ENCODE data around the gene PLIN1. TPM values are rescaled to one million over a fixed set of nuclear protein-coding genes. Genes with fewer than 3 reads are reported as not detected.
"Not testable (repeated sequence)": the region's sequence is repeated elsewhere in the genome, so short reads cannot be mapped to it uniquely, and the experiment has no call there.

Gene PLIN1
- total RNA-seq, 4 donors from 2014 or later = 4.6 to 48.3 (median 11.9) TPM

DNA sequence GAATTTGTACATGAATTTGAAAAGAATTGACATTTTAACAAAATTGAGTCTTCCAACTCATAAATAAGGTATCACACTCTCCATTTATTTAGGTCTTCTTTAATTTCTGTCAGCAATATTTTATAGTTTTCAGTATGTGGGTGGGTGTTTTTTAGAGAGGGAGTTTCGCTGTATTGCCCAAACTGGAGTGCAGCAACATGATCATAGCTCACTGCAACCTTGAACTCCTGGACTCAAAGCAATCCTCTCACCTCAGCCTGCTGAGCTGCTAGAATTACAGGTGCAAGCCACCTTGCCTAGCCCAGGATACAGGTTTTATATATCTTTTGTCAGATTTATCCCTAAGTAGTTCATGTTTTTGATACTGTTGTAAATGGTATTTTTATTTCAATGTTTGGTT, 16.0 kb upstream of the PLIN1 start:
- in situ Hi-C loops (cut with MboI; ENCODE audit: low pct_ligation_motif_present in 1 of 4, low pct_unique_long_range_greater_than_20kb in 1 of 4, low sequenced_read_pairs in 3 of 4) (no loop called here), intact Hi-C loops (cut with DNase I; ENCODE audit: low total_unique reads) (no loop called here)
- DNase-seq = no peak
- WGBS, 2 donors (ENCODE audit: low coverage in 1 of 2) = 94 to 100% methylated on average over 1 of the region's 1 CpG
- Histone ChIP-seq H3K36me3 (no peaks in the 10 kb centered on the region), H3K9me3 (no peaks in the 10 kb centered on the region), H3K4me1 (peaks cover 0 to 7% (median 3%) of the 10 kb centered on the region in 4 donors), H3K27me3 (no peaks in the 10 kb centered on the region), H3K27ac (no peak overlapping the region), H3K4me3 (no peak overlapping the region)
- TF ChIP-seq POLR2AphosphoS5 (IDR thresholded peaks at IDR 0.05) (no peak), CTCF (IDR thresholded peaks at IDR 0.05) (no peak)

DNA sequence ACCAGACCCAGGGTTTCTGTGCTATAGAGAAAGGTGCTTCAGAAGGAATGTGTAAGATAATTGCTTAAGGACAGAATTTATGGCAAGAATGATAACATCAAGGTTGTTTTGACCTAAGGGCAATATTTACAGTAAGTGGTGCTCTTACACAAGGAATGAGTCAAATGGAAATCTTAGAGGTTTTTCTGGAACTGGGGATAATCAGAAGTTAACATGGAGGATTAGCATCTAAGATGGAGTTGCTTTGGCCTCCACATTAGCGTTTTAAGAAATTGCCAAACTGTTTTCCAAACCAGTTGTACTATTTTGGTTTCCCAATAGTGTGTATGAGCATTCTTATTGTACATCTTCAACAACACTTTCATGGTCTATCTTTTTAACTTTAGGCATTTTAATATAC, 14.5 kb upstream of the PLIN1 start:
- intact Hi-C loops (cut with DNase I; ENCODE audit: low total_unique reads) (no loop called here), in situ Hi-C loops (cut with MboI; ENCODE audit: low pct_ligation_motif_present in 1 of 4, low pct_unique_long_range_greater_than_20kb in 1 of 4, low sequenced_read_pairs in 3 of 4) (no loop called here)
- H3K4me3 ChIP-seq = no peak overlapping the region
- no peaks in the 10 kb centered on the region for H3K36me3 ChIP-seq
- WGBS, 2 donors (ENCODE audit: low coverage in 1 of 2) = 75 to 86% methylated on average over 1 of the region's 1 CpG
- no peak for TF ChIP-seq EP300 (IDR thresholded peaks at IDR 0.05; ENCODE audit: low read depth)
- no peak for TF ChIP-seq CTCF (IDR thresholded peaks at IDR 0.05)
- no peak for TF ChIP-seq POLR2A (IDR thresholded peaks at IDR 0.05)
- TF ChIP-seq POLR2AphosphoS5 (IDR thresholded peaks at IDR 0.05) = no peak
- no peak for DNase-seq
- no peaks in the 10 kb centered on the region for H3K9me3 ChIP-seq
- H3K27ac ChIP-seq = no peak overlapping the region
- peaks cover under 1 to 17% (median 11%) of the 10 kb centered on the region in 4 donors for H3K4me1 ChIP-seq
- no peaks in the 10 kb centered on the region for H3K27me3 ChIP-seq

GRCh38 chr15:89693091-89693490, 13.9 kb upstream of the PLIN1 start:
- H3K36me3 ChIP-seq = no peaks in the 10 kb centered on the region
- TF ChIP-seq CTCF (IDR thresholded peaks at IDR 0.05) = no peak
- TF ChIP-seq POLR2AphosphoS5 (IDR thresholded peaks at IDR 0.05) = no peak
- no peak for TF ChIP-seq POLR2A (IDR thresholded peaks at IDR 0.05)
- no peak for TF ChIP-seq EP300 (IDR thresholded peaks at IDR 0.05; ENCODE audit: low read depth)
- no peak overlapping the region for H3K27ac ChIP-seq
- H3K4me3 ChIP-seq = no peak overlapping the region
- in situ Hi-C loops (cut with MboI; ENCODE audit: low pct_ligation_motif_present in 1 of 4, low pct_unique_long_range_greater_than_20kb in 1 of 4, low sequenced_read_pairs in 3 of 4) (no loop called here), intact Hi-C loops (cut with DNase I; ENCODE audit: low total_unique reads) (no loop called here)
- H3K4me1 ChIP-seq = peaks cover 3 to 22% (median 15%) of the 10 kb centered on the region in 4 donors
- no peaks in the 10 kb centered on the region for H3K27me3 ChIP-seq
- no peaks in the 10 kb centered on the region for H3K9me3 ChIP-seq
- 10 to 33% methylated on average over 2 of the region's 2 CpGs for WGBS, 2 donors (ENCODE audit: low coverage in 1 of 2)
- DNase-seq = no peak

- WGBS, 2 donors (ENCODE audit: low coverage in 1 of 2) = 3 to 4% methylated on average over 17 to 50 of the region's 60 CpGs
- no peak for TF ChIP-seq CTCF (IDR thresholded peaks at IDR 0.05)
- peak; percentile 76 to 95 (median 88) for TF ChIP-seq POLR2AphosphoS5 (IDR thresholded peaks at IDR 0.05)
- peak; percentile 10 for TF ChIP-seq EP300 (IDR thresholded peaks at IDR 0.05; ENCODE audit: low read depth)
- TF ChIP-seq POLR2A (IDR thresholded peaks at IDR 0.05) = peak; percentile 86
- Histone ChIP-seq H3K36me3 (peaks cover 0 to 4% (median 0%) of the 10 kb centered on the region in 4 donors), H3K9me3 (no peaks in the 10 kb centered on the region), H3K4me3 (peak within 1 kb of the TSS; percentile 54 to 82 (median 67)), H3K27me3 (no peaks in the 10 kb centered on the region), H3K4me1 (peaks cover 3 to 32% (median 17%) of the 10 kb centered on the region in 4 donors), H3K27ac (peak within 1 kb of the TSS; percentile 78 to 83 (median 80))
- intact Hi-C loops (cut with DNase I; ENCODE audit: low total_unique reads) (no loop called here), in situ Hi-C loops (cut with MboI; ENCODE audit: low pct_ligation_motif_present in 1 of 4, low pct_unique_long_range_greater_than_20kb in 1 of 4, low sequenced_read_pairs in 3 of 4) (no loop called here)
- DNase-seq = peak; percentile 90
These were observed 11.4 kb upstream of the PLIN1 start, which contains the start of the genes PEX11A and WDR93 for GRCh38 chr15:89690276-89691218. Gene PEX11A (minus strand): TSS chr15:89690754. CDS start chr15:89690632, 122 bp downstream. Gene WDR93 (plus strand): TSS chr15:89690811. CDS start chr15:89701747, 10,936 bp downstream.

DNA sequence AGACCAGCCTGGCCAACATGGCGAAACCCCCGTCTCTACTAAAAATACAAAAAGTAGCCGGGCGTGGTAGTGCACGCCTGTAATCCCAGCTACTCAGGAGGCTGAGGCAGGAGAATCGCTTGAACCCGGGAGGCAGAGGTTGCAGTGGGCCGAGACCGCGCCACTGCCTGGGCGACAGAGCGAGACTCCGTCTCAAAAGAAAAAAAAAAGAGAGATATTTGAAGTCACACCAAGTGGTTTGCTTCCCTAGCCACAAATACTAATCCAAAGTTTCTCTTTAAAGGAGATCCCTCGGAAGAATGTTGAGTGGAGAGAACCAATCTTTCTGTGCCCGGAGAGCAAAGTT, 10.7 kb upstream of the PLIN1 start:
- in situ Hi-C loops (cut with MboI; ENCODE audit: low pct_ligation_motif_present in 1 of 4, low pct_unique_long_range_greater_than_20kb in 1 of 4, low sequenced_read_pairs in 3 of 4); H3K9me3 ChIP-seq; H3K27me3 ChIP-seq; DNase-seq; H3K36me3 ChIP-seq; intact Hi-C loops (cut with DNase I; ENCODE audit: low total_unique reads): not testable (repeated sequence)
- H3K4me1 ChIP-seq = peaks cover 3 to 32% (median 17%) of the 10 kb centered on the region in 4 donors
- H3K27ac ChIP-seq = peak overlapping the region; percentile 78 to 83 (median 80)
- 20 to 40% methylated on average over 4 to 15 of the region's 15 CpGs for WGBS, 2 donors (ENCODE audit: low coverage in 1 of 2)
- H3K4me3 ChIP-seq = peak overlapping the region; percentile 54 to 82 (median 67)

Measured in transverse colon (tissue), 4 donors.